ENCODE measurements around the gene IRF5.
"Not testable (repeated sequence)": the region's sequence is repeated elsewhere in the genome, so short reads cannot be mapped to it uniquely, and the experiment has no call there.

Gene IRF5

GRCh38 chr7:128906766-128907559, 30.8 kb upstream of the IRF5 start:
- no peak for DNase-seq

GRCh38 chr7:128908750-128909624, 28.7 kb upstream of the IRF5 start:
- no peak for DNase-seq

GRCh38 chr7:128909625-128910568, 27.8 kb upstream of the IRF5 start:
- DNase-seq: no peak

- no peak for DNase-seq
These were observed 27.2 kb upstream of the IRF5 start, which contains the start of gene KCP for GRCh38 chr7:128910569-128910945. Gene KCP (minus strand): TSS chr7:128910709. CDS start chr7:128910676, 33 bp downstream.

- no peak for DNase-seq
These were observed 26.2 kb upstream of the IRF5 start for GRCh38 chr7:128911423-128912031.

- DNase-seq: no peak
These were observed 25.4 kb upstream of the IRF5 start for GRCh38 chr7:128912281-128912680.

GRCh38 chr7:128912709-128913495, 24.8 kb upstream of the IRF5 start:
- not testable (repeated sequence) for DNase-seq

- no peak for DNase-seq
These were observed 23.7 kb upstream of the IRF5 start for GRCh38 chr7:128913870-128914565.

GRCh38 chr7:128914566-128915151, 23.1 kb upstream of the IRF5 start:
- DNase-seq: no peak

GRCh38 chr7:128915271-128915819, 22.4 kb upstream of the IRF5 start:
- DNase-seq: no peak

- DNase-seq: no peak
These were observed 21.7 kb upstream of the IRF5 start for GRCh38 chr7:128915841-128916642.

GRCh38 chr7:128916643-128916915, 21.1 kb upstream of the IRF5 start:
- DNase-seq: no peak

GRCh38 chr7:128917122-128917521, 20.6 kb upstream of the IRF5 start:
- no peak for DNase-seq

GRCh38 chr7:128918016-128918665, 19.6 kb upstream of the IRF5 start:
- no peak for DNase-seq

- DNase-seq: no peak
These were observed 18.5 kb upstream of the IRF5 start for GRCh38 chr7:128919241-128919640.

GRCh38 chr7:128919881-128920799, 17.6 kb upstream of the IRF5 start:
- no peak for DNase-seq

GRCh38 chr7:128920913-128921582, 16.7 kb upstream of the IRF5 start:
- no peak for DNase-seq
